Activated CD4-positive, CD25-positive, alpha-beta regulatory T cell treated with anti-CD3 and anti-CD28 coated beads, Interleukin-2, amount 50 U/mL, for 24 hours (primary cell): Measurements from ENCODE around the gene TIMM29.

ENCODE experiments used
- ATAC-seq, 2 donors: fragments of 150-1000 bp; cut with Tn5 transposase; one replicate each; pipeline ENCODE4 v1.10.0; 2021; ENCODE audit warnings: mild to moderate bottlenecking in 1 of 2, moderate library complexity in 1 of 2

Gene TIMM29

GRCh38 chr19:10928563-10929401 is at the start of gene TIMM29, which contains the start of gene YIPF2:
Gene TIMM29 (plus strand): TSS chr19:10928811. CDS start chr19:10928823, 12 bp downstream.
Gene YIPF2 (minus strand): TSS chr19:10928639. CDS start chr19:10928410, 229 bp downstream.
- ATAC-seq = peak; percentile 94

GRCh38 chr19:10881403-10882107 is 47.1 kb upstream of the TIMM29 start:
- ATAC-seq = no peak

- no peak for ATAC-seq
Observed at GRCh38 chr19:10882108-10882457, 46.5 kb upstream of the TIMM29 start.

GRCh38 chr19:10884274-10884673 is 44.3 kb upstream of the TIMM29 start:
- ATAC-seq = no peak

- no peak for ATAC-seq
Observed at GRCh38 chr19:10885201-10886169, 43.1 kb upstream of the TIMM29 start.

GRCh38 chr19:10887616-10888367 is 40.8 kb upstream of the TIMM29 start:
- no peak for ATAC-seq

GRCh38 chr19:10888421-10888866 is 40.2 kb upstream of the TIMM29 start:
- ATAC-seq = no peak

GRCh38 chr19:10889880-10890279 is 38.7 kb upstream of the TIMM29 start:
- no peak for ATAC-seq

GRCh38 chr19:10891405-10892086 is 37.1 kb upstream of the TIMM29 start:
- no peak for ATAC-seq

GRCh38 chr19:10892256-10892655 is 36.4 kb upstream of the TIMM29 start:
- no peak for ATAC-seq

GRCh38 chr19:10894911-10895213 is 33.7 kb upstream of the TIMM29 start:
- no peak for ATAC-seq

GRCh38 chr19:10895363-10895762 is 33.2 kb upstream of the TIMM29 start:
- ATAC-seq = no peak

- no peak for ATAC-seq
Observed at GRCh38 chr19:10895920-10896319, 32.7 kb upstream of the TIMM29 start.

GRCh38 chr19:10896851-10897526 is 31.6 kb upstream of the TIMM29 start:
- ATAC-seq = no peak

GRCh38 chr19:10898633-10899032 is 30.0 kb upstream of the TIMM29 start:
- no peak for ATAC-seq

- ATAC-seq = no peak
Observed at GRCh38 chr19:10899151-10899653, 29.4 kb upstream of the TIMM29 start.

GRCh38 chr19:10907925-10908324 is 20.7 kb upstream of the TIMM29 start:
- ATAC-seq = no peak

GRCh38 chr19:10908380-10908960 is 20.1 kb upstream of the TIMM29 start:
- ATAC-seq = no peak

GRCh38 chr19:10911579-10912363 is 16.8 kb upstream of the TIMM29 start:
- ATAC-seq = no peak
